IMR-90 (cell line): ENCODE measurements around the gene BAZ2A.

ENCODE experiments used
- BHLHE40 ChIP-seq: fragments of 150-350 bp; IDR thresholded peaks from 2 replicates; pipeline ENCODE4 v1.6.1; 2016; ENCODE audit warnings: mild to moderate bottlenecking, low read depth, low read length
- CEBPB ChIP-seq: IDR thresholded peaks from 2 replicates; pipeline ENCODE4 v1.6.1; 2012; ENCODE audit warnings: low read depth, low read length, improper control_type of control experiment
- CHD1 ChIP-seq: IDR thresholded peaks from 2 replicates; pipeline ENCODE4 v1.6.1; 2012; ENCODE audit warnings: low read depth, low read length, improper control_type of control experiment
- FOS ChIP-seq: fragments of 150-350 bp; IDR thresholded peaks from 2 replicates; pipeline ENCODE4 v1.6.1; 2016; ENCODE audit warnings: low read depth, low read length
- MAZ ChIP-seq: IDR thresholded peaks from 2 replicates; pipeline ENCODE4 v1.6.1; 2012; ENCODE audit warnings: low read depth, mild to moderate bottlenecking, low read length, improper control_type of control experiment, moderate library complexity, borderline replicate concordance
- MXI1 ChIP-seq: IDR thresholded peaks from 2 replicates; pipeline ENCODE4 v1.6.1; 2012; ENCODE audit warnings: low read depth, mild to moderate bottlenecking, low read length, moderate library complexity, borderline replicate concordance
- NFE2L2 ChIP-seq: fragments of 150-350 bp; IDR thresholded peaks from 2 replicates; pipeline ENCODE4 v1.6.1; 2016; ENCODE audit warnings: low read depth, mild to moderate bottlenecking, low read length
- POLR2A ChIP-seq: IDR thresholded peaks from 2 replicates; pipeline ENCODE4 v1.6.1; 2012; ENCODE audit warnings: mild to moderate bottlenecking, low read depth, low read length
- RAD21 ChIP-seq: IDR thresholded peaks from 2 replicates; pipeline ENCODE4 v1.6.1; 2012; ENCODE audit warnings: low read length, improper control_type of control experiment
- RFX5 ChIP-seq: IDR thresholded peaks from 2 replicates; pipeline ENCODE4 v1.8.0; 2012; ENCODE audit warnings: low read depth, mild to moderate bottlenecking, low read length, moderate library complexity
- SMC3 ChIP-seq: fragments of 150-350 bp; IDR thresholded peaks from 2 replicates; pipeline ENCODE4 v1.6.1; 2016; ENCODE audit warnings: low read depth, mild to moderate bottlenecking, antibody characterized with exemption, low read length, moderate library complexity
- TF ChIP-seq, protein P1 (sequence below): conservative IDR thresholded peaks from 2 replicates; pipeline ENCODE4 v1.5.1; 2012; ENCODE audit warnings: mild to moderate bottlenecking, low read depth, low read length, improper control_type of control experiment
- TF ChIP-seq, protein P2 (sequence below): fragments of 150-350 bp; IDR thresholded peaks from 2 replicates; pipeline ENCODE4 v1.6.1; 2017; ENCODE audit warnings: mild to moderate bottlenecking, antibody characterized with exemption, low read length, low read depth

DNA sequence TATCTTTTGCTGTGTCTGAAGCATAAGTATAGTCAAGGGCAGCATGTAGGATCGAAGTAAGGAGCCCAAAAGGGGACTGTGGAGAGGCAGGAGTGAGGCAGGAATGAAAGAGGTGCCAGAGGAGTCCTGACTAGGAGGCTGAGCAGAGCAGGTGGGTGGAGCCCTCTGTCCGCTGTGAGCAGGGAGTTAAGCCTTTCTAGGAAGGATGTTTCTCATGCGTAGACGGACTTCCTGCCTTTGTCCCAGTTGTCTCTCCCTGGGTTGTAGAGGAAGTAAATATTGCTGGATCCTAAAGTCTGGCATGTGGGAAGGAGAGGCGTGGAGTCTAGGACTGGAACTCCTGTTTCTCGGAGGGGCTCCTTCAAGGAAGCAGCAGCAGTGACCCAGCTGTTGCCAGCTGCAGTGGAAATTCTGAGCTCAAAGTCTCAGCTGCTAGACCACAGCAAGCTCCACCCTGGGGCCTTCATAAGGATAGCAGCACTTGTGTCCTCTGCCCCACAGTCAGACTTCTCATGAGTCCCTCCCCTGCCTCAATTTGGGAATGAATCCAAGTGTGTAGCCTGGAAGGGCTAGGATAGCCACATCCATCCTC lies 64.5 kb downstream of the BAZ2A start:
- TF ChIP-seq, protein P1, sequence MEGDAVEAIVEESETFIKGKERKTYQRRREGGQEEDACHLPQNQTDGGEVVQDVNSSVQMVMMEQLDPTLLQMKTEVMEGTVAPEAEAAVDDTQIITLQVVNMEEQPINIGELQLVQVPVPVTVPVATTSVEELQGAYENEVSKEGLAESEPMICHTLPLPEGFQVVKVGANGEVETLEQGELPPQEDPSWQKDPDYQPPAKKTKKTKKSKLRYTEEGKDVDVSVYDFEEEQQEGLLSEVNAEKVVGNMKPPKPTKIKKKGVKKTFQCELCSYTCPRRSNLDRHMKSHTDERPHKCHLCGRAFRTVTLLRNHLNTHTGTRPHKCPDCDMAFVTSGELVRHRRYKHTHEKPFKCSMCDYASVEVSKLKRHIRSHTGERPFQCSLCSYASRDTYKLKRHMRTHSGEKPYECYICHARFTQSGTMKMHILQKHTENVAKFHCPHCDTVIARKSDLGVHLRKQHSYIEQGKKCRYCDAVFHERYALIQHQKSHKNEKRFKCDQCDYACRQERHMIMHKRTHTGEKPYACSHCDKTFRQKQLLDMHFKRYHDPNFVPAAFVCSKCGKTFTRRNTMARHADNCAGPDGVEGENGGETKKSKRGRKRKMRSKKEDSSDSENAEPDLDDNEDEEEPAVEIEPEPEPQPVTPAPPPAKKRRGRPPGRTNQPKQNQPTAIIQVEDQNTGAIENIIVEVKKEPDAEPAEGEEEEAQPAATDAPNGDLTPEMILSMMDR = no peak; the same call in 1 of the 2 replicates
- TF ChIP-seq SMC3 (no peak), MAZ (no peak), CEBPB (no peak), RAD21 (no peak), RFX5 (peak; percentile 41; the same call in 1 of the 2 replicates), NFE2L2 (no peak), FOS (no peak), POLR2A (no peak), BHLHE40 (no peak), MXI1 (no peak), CHD1 (no peak)
- TF ChIP-seq, protein P2, sequence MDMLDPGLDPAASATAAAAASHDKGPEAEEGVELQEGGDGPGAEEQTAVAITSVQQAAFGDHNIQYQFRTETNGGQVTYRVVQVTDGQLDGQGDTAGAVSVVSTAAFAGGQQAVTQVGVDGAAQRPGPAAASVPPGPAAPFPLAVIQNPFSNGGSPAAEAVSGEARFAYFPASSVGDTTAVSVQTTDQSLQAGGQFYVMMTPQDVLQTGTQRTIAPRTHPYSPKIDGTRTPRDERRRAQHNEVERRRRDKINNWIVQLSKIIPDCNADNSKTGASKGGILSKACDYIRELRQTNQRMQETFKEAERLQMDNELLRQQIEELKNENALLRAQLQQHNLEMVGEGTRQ = no peak
